Superior temporal gyrus (tissue), 1 donor: ENCODE measurements around the gene S1PR1.

Experiments used
- DNase-seq: peaks from one replicate; pipeline ENCODE4 v3.0.0-alpha.2; 2016; ENCODE audit errors: extremely low spot score

S1PR1 gene

GRCh38 chr1:101280049-101280592 is 43.3 kb downstream of the S1PR1 start:
- DNase-seq = no peak

- no peak for DNase-seq
Observed at GRCh38 chr1:101280942-101281654, 44.3 kb downstream of the S1PR1 start.

GRCh38 chr1:101281751-101282150 is 44.9 kb downstream of the S1PR1 start:
- DNase-seq = no peak

DNA sequence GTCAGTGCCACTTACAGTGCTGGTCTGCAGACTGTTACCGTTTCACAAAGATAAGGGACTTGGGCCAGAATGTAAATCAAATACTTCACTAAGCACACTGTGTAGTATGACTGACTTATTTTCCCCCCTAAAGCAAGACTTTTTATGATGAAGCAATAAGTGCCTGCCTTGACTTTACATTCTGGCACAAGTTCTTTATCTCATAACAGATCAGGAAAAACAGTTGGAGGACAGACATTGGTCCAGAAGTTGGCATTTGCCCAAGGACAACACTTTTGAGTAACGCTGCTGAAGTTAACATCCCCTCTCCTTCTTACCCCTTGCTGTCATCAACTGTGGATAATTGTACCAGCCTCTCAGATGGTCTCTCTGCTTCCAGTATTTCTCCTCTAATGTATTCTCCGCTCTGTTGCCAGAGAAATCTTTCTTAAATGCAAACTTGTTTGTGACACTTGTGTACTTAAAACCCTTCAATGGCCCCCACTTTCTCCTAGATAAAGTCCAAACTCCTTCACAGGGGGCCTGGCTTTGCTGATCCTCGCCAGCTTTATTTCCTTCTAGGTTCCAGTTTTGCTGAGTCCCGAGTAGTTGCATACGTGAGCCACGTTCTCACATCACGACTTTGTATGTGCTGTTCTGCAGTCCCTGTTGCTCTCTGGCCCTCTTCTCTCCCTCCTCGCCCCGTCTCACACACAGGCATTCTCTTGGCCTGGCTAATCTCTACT is 45.7 kb downstream of the S1PR1 start:
- DNase-seq = no peak

GRCh38 chr1:101283443-101283842 is 46.6 kb downstream of the S1PR1 start:
- DNase-seq = no peak

GRCh38 chr1:101284021-101284420 is 47.2 kb downstream of the S1PR1 start:
- no peak for DNase-seq

DNA sequence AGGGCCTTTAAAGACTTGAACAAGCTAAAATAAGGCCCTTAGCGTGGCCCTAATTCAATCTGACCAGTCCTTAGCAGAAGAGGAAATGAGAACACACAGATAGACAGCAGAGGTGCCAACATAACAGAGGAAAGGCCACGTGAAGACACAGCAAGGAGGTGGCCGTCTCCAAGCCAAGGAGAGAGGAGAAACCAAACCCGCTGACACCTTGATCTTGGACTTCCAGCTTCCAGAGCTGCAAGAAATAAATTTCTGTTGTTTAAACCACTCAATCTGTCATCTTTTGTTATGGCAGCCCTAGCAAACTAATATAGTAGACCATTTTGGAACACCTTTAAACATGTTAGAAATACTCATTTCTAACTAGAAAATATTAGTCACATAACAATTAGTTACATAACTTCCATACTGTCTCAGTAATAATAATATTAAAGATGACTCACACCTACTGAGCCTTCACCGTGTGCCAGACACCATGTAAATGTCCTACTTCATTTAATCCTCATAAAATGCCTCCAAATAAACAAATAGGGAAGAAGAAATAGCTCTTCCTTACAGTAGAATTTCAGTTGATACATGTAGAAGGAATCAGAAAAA is 47.9 kb downstream of the S1PR1 start:
- DNase-seq = no peak

GRCh38 chr1:101285922-101286570 is 49.2 kb downstream of the S1PR1 start:
- DNase-seq = no peak

GRCh38 chr1:101288491-101288944 is 51.7 kb downstream of the S1PR1 start:
- peak; percentile 93 for DNase-seq

- DNase-seq = no peak
Observed at GRCh38 chr1:101290119-101290921, 53.5 kb downstream of the S1PR1 start.
